GM18517 (cell line): Measurements from ENCODE around the gene LRP1B.
"Not testable (repeated sequence)": the region's sequence is repeated elsewhere in the genome, so short reads cannot be mapped to it uniquely, and the experiment has no call there.

ENCODE experiments used
- ATAC-seq: cut with Tn5 transposase; IDR thresholded peaks from one replicate; pipeline ENCODE4 v1.9.1; 2021; ENCODE audit warnings: mild to moderate bottlenecking, moderate library complexity; ENCODE audit not compliant: unreplicated experiment

Gene LRP1B

DNA sequence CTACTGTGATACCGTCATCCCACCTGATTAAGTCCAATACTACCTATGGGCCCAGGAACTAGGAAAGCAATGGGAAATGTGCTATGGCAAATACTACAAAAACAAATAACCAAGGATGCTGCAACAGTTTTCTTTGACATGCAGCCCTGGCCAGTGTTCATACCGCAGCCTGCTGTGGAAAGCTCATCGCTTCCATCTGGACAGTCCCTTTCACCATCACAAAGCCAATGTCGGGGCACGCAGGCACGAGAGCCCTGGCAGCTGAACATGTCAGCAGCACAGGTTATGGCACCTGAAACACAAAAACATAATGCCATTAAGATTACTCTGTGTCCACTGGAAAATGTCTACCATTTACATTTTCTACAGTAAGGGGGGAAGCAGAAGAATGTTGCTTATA, 1621.1 kb downstream of the LRP1B start:
- ATAC-seq = no peak

DNA sequence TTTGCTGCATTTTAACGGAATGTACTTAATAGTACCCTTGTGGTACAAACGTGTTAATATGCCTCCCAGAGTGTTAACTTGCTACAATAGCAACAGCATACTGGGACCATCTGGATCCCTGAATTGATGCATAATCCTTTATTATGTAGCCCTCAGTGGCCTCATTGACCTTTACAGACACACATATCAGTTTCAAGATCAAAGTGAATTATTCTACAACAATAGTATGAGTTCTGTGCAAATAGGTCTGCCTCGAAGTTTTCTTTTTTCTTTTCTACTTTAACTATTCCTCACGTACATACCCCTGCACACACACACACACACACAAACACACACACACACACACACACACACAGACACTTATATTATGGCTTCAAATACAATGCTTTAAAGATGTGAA, 1622.1 kb downstream of the LRP1B start:
- no peak for ATAC-seq

DNA sequence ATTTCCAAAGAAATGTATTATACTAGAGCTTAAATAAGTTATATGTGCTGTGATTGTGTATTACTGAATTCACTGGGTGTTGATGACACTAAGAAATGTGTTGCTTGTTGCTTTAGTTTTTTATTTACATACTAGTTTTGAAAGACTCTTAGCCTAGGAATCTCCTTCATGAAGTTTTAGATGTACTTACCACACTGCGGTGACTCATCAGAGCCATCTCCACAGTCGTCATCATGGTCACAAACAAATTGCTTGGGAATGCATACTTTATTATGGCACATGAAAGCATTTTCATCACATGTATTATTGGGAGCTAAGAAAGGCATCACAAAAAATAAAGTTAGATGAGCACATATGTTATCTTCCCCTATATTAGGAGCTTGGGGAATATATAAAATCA, 1624.2 kb downstream of the LRP1B start:
- no peak for ATAC-seq

DNA sequence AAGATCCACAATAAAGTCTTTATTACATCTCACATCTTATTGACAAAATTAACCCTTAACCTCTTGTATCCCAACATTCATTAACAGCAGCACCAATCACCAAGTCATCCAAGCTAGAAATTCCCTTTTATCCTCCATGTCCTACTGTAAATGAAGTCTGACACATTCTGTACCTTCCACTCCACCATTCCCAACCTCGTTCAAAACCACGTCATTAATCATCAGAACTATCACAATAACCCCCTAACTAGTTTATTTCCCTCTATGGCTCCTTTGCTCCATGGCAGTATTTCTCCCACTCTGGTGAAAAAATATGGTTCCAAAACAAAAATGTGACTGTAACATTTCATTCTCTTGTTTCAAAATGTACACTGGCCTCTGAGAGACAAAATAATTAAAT, 1626.2 kb downstream of the LRP1B start:
- no peak for ATAC-seq

DNA sequence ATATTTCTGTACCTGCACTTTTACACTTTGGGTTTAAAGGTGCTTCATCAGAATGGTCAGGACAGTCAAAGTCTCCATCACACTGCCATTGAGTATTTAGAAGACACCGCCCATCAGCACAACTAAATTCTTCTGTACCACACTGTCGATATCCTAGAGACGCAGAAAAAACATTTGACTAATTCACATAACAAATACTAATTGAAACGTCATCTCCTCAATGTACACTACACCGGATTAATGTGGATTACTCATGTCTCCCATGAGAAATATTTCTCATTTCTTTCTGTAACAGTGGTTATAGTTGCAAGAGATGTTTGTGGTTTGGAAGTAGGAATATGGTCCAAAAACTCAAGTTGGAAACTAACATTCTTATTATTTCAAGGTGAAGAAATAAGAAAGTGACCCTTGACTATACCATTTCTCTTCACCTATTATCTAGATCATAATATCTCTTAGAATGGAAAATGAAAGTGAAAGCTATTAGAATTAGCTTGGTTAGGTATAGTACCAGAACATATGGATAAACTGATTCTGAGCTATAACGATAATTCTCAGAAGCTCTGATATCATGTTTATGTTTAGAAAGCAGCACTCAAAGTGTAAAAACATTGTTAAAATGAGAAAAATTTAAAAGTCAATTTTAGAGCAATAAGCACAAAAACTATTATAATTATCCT, 1627.7 kb downstream of the LRP1B start:
- ATAC-seq = no peak

DNA sequence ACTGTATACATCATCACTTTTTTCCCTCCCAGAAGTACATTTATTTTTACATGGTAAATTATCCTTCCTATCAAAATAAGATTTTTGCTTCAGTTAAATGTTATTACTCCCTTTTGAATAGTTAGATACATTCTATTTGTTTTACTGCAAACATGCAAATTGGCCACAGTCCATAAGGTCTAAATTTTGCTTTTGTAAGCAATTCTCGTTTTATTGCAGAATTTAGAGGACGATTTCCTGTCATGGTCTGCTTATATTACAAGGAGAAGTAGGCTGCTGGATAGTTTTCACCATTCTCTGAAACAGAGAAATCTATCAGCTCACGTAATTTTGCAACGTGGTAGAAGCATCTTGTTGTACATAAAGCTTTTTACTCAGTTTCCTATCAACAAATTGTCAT, 1632.5 kb downstream of the LRP1B start:
- no peak for ATAC-seq

DNA sequence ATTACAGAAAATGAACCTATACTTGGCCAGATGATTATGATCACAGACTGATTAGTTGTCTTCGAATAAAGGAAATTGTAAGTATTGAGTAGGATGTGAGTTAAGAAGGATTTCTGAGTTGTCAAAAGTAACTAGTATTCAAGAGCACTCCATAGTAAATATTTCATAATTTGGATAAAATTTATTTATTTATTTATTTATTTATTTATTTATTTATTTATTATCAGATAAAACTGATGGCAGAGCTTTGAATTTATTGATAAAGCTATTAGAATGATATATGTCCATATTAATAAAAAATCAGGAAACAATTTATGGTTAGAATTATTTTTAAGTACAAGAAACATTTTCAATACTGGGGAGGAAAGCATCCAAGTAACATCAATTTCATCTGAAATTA, 1634.1 kb downstream of the LRP1B start:
- ATAC-seq = no peak

DNA sequence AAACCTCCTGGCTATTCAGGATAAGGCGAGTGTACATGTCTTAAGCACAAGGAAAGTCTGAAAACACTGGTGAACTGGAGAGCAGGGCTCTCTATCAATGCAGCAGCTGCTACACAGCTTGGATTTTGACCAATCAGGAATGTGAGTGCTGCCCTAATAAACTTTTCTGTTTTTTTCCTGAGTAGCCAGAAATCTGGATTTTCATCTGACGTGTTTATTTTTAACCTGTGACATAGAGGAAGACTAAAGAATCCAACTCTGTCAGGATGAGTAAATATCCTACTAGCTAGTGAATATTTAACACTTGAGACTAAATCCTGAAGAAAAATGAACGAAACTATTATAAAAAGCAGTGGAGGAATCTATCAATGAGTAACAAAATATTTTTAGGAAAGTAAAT, 1638.9 kb downstream of the LRP1B start:
- no peak for ATAC-seq

DNA sequence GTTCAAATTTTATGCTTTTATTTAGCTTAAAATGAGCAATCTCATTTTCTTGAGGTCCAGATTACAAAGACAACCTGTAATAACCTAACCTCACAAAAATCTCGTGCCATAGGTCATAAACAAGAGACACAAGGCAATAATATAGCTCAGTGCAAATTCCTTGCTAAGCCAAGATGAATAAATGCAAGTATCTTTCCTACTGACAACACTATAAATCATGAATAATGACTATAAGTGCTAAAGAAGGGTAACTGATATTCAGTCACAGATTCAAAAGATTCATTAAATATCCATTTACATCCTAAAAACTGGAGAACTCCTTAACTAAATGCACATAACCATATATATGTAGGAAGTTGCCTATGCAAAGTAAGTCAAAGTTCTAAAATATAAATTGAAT, 1641.6 kb downstream of the LRP1B start:
- no peak for ATAC-seq

DNA sequence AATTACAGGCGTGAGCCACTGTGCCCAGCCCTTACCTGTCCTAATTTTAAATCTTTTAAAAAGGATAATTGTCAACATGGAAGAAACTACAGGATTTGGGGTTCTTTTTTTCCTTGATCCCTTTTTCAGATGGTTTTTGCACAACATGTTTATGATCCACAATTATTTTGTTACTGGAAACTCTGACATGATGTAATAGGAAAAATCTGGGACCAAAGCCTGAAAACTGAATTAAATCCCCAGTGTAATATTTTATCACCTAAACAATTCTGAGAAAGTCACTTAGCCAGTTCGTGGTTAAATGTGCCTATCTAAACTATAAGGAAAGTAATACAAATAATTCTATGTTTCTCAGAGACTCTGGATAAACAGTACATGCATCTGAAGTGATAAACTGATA, 1649.7 kb downstream of the LRP1B start:
- ATAC-seq = no peak

DNA sequence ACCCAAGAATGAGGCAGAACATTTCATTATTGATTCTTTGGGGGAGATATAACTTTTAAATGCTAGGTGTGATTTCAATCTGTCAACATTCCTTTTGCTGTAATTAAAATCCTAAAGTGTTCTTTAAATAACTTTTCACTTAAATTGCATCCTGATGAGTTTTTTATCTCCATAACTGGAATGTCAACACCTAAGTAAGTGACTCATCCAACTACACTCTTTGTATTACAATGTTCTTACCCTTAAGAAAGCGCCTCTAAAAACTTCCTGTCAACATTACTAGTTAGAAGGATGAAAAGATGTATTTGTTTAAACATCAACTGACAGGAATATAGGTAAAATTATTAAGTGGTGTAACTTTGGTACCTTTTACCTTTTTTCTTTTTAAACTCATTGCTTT, 1657.0 kb downstream of the LRP1B start:
- ATAC-seq = no peak

DNA sequence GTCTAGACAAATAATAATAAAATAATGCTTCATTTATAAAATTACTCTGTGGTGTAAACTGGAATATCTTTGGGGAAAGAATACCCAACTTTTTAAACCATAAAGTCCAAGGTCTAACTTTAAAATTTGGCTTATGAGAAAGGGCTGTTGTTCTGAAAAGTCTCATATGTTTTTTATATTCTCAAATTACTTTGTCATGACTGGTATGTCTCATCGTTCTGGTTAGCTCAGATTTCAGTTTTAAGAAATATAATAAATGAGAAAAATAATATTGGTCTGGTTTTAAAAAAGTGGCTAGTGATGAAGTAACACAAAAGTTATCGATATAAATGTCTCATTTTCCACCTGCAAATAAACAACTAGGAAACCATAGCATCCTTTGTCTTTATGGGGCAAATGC, 1658.1 kb downstream of the LRP1B start:
- no peak for ATAC-seq

DNA sequence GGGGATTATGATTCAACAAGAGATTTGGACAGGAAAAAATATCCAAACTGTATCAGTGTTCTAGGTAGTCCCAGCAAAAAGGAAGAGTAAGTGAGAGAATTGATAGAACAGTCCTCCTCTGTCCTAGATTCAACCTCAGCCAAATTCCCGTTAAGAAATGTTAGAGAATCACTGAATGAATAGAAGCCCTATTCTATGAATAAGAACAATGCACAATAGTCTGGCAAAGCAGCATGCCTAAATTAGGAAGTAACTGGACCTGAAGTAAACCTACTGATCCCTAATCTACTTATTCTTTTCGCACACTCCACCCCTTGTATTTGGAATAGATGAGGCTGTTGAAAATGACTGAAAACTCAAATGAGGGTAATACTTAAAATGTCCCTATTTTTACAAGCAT, 1665.5 kb downstream of the LRP1B start:
- ATAC-seq = no peak

DNA sequence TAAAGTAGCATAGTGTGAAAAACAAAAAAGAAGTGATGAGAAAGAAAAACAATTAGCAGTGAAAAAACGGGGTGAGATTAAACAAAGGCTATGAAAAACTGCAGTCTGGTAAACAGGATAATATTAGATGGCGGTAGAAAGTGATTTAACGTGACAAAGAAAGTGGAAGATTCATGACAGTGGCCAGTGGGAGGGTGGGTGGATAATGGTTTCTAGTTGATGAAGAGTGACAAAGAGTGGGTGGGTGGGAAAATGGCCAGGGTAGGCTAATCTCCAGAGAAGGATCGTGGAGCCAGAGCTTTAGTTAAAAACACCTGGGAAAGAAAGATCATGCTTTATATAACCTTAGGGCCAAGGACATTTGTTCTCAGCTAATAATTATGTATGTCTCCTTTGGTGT, 1667.8 kb downstream of the LRP1B start:
- ATAC-seq = no peak

DNA sequence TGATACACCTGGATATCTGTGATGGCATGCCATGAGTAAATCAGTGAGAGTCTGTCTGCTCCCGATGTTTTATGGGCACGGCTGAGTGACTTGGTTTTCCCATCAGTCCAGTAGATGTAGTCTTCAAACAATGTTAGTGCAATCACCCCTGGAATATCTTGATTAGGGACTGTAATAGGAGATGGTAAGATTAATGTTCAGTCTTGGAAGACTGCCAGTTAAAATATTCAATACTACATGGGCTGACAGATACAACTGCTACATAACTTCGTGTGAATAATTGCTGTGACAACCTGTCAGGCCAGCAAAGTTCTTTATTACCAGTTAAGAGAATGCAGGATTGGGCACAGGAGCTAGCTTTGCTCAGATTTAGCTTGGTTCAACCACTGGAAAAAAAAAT, 1673.3 kb downstream of the LRP1B start:
- ATAC-seq = no peak

DNA sequence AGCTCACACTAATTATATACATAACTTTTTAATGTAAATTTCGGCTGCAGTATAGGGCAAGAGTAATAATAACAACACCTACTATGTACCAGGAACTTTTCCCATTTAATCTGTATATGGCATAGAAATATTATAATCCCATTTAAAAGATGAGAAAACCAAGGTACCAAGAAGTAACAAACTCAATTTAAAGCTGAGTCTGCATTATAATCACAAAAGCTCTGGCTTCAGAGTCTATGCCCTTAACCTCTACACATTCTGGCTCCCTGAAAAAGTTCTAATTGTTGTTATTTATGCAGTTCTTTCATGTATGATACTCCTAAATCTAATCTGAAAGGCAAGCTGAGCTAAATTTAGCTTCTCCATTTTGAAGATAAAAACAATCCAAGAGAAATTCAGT, 1675.5 kb downstream of the LRP1B start:
- ATAC-seq = no peak

DNA sequence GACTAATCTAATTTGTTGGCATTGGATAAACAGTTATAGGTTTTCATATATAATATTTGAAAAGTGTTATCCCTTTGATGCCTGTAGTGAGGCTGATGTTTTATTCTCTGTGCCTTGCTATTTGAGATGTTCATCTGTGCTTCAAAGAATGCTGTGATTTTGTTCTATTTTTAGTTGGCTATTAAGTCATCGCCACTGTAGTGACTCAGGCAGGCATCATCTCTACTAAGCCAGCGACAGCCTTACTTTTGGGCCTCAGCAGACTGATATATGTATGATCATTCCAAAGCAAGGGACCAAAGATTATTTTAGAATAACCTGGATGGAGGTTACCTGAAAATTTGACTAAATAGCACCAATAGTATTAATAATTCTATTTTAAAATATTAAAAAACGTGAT, 1676.1 kb downstream of the LRP1B start:
- ATAC-seq = no peak

DNA sequence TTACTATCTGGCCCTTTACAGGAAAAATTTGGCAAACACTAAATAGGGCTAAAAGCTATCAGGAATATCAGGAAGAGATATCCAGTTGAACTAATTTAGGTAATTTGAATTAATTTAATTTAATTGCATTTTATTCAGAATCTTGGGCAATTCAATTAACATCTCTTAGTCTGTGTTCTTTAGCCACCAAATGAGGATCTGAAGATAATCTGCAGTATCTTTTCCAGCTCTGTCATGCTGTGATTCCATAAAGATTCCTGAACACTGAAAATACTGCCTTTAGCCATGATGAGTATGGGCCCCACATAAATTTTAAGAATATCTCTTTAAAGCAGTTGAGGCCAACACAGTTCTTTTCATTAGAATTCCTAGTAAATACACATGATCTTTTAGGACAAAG, 1679.5 kb downstream of the LRP1B start:
- ATAC-seq = no peak

DNA sequence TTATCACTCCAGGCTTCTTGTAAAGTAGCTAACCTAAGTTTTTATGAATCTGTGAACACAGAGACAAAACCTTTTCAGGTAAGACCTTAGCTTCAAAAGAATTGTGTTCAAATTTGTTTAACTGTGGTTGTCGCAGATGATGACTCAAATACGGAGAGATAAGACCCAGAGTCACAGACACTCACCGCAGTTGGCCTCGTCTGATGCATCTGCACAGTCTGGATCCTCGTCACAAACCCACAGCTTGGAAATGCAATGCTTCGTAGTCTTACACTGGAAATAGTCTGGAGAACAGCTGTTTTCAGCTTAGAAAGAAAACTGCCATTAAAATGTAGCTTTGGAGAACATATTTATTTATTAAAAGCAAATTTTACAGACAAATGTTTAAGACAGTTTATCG, 1688.5 kb downstream of the LRP1B start:
- ATAC-seq = no peak

DNA sequence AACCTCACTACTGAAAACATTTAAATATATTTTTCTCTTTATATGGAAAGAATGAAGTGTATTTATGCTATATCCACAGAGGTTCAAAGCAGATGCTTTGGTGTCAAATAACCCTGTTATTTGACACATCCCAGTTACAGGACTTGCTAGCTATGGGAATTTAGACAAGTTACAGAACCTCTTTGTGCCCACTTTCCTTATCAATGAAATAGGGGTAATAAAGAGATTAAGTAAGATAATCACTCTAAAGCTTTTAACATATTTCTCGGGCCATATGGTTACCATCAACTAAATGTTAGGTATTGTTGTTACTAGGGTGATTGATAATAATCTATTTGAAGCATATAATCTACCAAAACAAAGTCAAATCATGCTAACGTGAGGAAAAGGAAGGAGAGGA, 1690.0 kb downstream of the LRP1B start:
- no peak for ATAC-seq

DNA sequence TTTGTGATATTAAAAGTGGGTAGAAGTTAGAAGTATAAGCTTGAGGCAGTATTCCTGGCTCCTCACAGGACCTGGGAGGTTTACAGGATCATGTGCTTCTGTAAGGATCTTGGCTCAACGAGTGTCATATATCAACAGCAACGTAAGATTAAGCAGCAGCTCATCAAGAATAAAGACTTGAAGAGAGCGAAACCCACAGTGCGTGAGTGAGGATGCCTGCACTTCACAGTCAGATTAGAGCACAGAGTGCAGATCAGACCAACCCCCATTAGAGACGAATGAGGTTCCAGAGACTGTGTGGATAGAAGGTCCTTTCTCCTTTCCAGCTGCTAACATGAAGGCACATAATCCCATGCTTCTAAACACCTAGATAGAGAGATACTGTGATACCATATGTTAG, 1693.9 kb downstream of the LRP1B start:
- no peak for ATAC-seq

DNA sequence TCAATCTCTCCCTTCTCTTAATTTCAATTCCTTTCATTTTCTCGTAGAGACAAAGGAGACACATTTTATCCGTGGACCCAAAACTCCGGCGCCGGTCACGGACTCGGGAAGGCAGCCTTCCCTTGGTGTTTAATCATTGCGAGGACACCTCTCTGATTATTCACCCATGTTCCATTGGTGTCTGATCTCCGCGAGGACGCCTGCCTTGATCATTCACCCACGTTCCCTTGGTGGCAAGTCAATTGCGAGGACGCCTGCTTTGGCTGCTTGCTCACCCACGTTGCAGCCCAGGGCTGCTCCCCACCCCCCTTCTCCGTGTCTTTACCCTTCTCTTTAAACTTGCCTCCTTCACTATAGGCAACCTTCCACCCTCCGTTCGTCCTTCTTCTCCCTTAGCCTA, 1703.8 kb downstream of the LRP1B start:
- not testable (repeated sequence) for ATAC-seq

DNA sequence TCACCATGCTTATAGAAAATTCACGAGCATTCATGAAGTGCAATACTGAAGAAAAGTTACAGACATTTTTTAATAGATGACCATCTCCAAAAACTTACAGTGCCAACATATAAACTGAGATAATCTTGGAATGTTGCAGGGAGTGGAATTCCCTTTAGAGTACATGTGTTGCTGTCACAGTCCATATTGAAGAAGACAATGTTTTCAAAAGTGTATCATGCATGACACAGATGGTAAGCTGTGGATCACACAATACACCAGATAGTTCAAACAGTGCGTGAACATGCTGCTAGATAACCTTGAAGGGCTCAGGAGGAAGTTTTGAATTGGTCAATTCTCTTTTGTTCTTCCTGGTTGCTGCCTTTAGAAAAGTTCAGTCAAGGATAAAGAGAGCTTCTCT, 1706.3 kb downstream of the LRP1B start:
- ATAC-seq = no peak

DNA sequence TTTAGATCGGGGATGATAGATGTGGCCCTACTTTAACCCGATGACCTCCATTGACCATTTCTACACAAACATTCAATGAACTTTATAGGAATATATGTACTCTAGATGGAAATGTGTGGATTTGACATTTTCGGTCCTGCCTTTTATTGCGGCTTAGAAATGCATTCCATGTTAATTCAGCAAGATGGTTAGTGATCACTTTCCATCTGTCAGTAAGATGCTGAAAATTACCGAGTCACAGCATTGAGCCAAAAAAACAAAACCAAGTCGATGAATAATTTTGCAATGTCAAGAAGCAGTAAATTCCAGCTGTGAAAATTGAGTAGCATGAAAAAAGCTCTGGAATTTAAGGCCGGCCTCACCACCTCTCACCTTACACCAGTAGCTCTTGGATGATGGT, 1708.1 kb downstream of the LRP1B start:
- no peak for ATAC-seq
